Naive thymus-derived CD4-positive, alpha-beta T cell (primary cell): ENCODE data around the gene NAALADL2. TPM values are rescaled to one million over a fixed set of nuclear protein-coding genes. Genes with fewer than 3 reads are reported as not detected.

Experiments used
- ATAC-seq: fragments of 150-1000 bp; cut with Tn5 transposase; 2 replicates; pipeline ENCODE4 v1.10.0; 2021; ENCODE audit warnings: mild to moderate bottlenecking, moderate library complexity
- CTCF ChIA-PET: fragments of 350-600 bp; sonication (Branson Sonifier 250); formaldehyde crosslinking; loops from one replicate; lab custom pipeline; 2021; ENCODE audit warnings: antibody characterized with exemption; lab: Charles Lee
- POLR2A ChIA-PET: fragments of 350-600 bp; sonication (Branson Sonifier 250); formaldehyde crosslinking; loops from one replicate; lab custom pipeline; 2021; ENCODE audit warnings: antibody characterized with exemption, inconsistent platforms; lab: Charles Lee
- DNase-seq, 9 donors: peaks; one replicate each; pipeline versions ENCODE4 v3.0.0 to v3.0.0-alpha.2; 2020 to 2022; ENCODE audit warnings: mixed read lengths in 1 of 9
- H3K27ac ChIP-seq: one replicate; pipeline ENCODE4 v1.7.0; 2013; ENCODE audit warnings: mild to moderate bottlenecking, low read depth, low read length, moderate library complexity
- H3K27me3 ChIP-seq, 2 donors: one replicate each; pipeline ENCODE4 v1.7.0; 2013; ENCODE audit warnings: low read length in 2 of 2, mild to moderate bottlenecking in 2 of 2, moderate library complexity in 2 of 2; ENCODE audit not compliant: control insufficient read depth in 2 of 2, insufficient read depth in 2 of 2
- H3K36me3 ChIP-seq, 3 experiments: 1 replicate in 2 of 3; 2 replicates in 1 of 3; pipeline ENCODE4 v1.7.0; 2013; ENCODE audit warnings: low read length in 3 of 3, mild to moderate bottlenecking in 3 of 3, moderate library complexity in 1 of 3; ENCODE audit not compliant: insufficient read depth in 3 of 3, control insufficient read depth in 2 of 3
- H3K4me1 ChIP-seq, 2 donors: one replicate each; pipeline ENCODE4 v1.7.0; 2013; ENCODE audit warnings: low read length in 2 of 2, mild to moderate bottlenecking in 2 of 2, moderate library complexity in 1 of 2; ENCODE audit not compliant: control insufficient read depth in 2 of 2, insufficient read depth in 2 of 2
- H3K4me3 ChIP-seq: 2 replicates; pipeline ENCODE4 v1.7.0; 2013; ENCODE audit warnings: mild to moderate bottlenecking, low read length
- H3K9me3 ChIP-seq, 3 experiments: 1 replicate in 2 of 3; 2 replicates in 1 of 3; pipeline ENCODE4 v1.7.0; 2013; ENCODE audit warnings: low read length in 3 of 3; ENCODE audit not compliant: control insufficient read depth in 2 of 3
- H3K27ac Mint-ChIP-seq, 9 donors: one replicate each; pipeline ENCODE4 v1.8.0; 2020 to 2022; ENCODE audit warnings: mixed read lengths in 9 of 9, mild to moderate bottlenecking in 8 of 9, moderate library complexity in 5 of 9, inconsistent platforms in 2 of 9
- H3K27me3 Mint-ChIP-seq, 5 donors: one replicate each; pipeline ENCODE4 v1.8.0; 2021 to 2022; ENCODE audit warnings: mixed read lengths in 5 of 5, mild to moderate bottlenecking in 1 of 5
- H3K36me3 Mint-ChIP-seq, 5 donors: one replicate each; pipeline ENCODE4 v1.8.0; 2020 to 2022; ENCODE audit warnings: mixed read lengths in 5 of 5, mild to moderate bottlenecking in 3 of 5, inconsistent platforms in 1 of 5
- H3K4me1 Mint-ChIP-seq, 7 donors: one replicate each; pipeline ENCODE4 v1.8.0; 2020 to 2022; ENCODE audit warnings: mixed read lengths in 7 of 7, mild to moderate bottlenecking in 3 of 7, inconsistent platforms in 1 of 7
- H3K4me3 Mint-ChIP-seq, 10 donors: one replicate each; pipeline ENCODE4 v1.8.0; 2020 to 2022; ENCODE audit warnings: mild to moderate bottlenecking in 10 of 10, mixed read lengths in 10 of 10, moderate library complexity in 6 of 10, inconsistent platforms in 2 of 10
- H3K9me3 Mint-ChIP-seq, 11 donors: one replicate each; pipeline ENCODE4 v1.8.0; 2020 to 2022; ENCODE audit warnings: mixed read lengths in 11 of 11, mild to moderate bottlenecking in 4 of 11, inconsistent platforms in 1 of 11, moderate library complexity in 1 of 11
- intact Hi-C, 2 donors: fragments of 100-400 bp; cut with micrococcal nuclease; formaldehyde crosslinking; loops; one replicate each; pipeline ENCODE4 v1.15.1; 2023
- polyA plus RNA-seq, 2 donors: library from polyadenylated mRNA; unstranded; fragments of 300-500 nt; fragmentation: Illumina TruSeq; gene quantifications; one replicate each; pipeline ENCODE4 v1.2.3, GENCODE V29; 2021
- total RNA-seq, 6 experiments: library from RNA in 5 of 6; stranded (reverse) in 5 of 6; gene quantifications; 1 replicate in 5 of 6; 2 replicates in 1 of 6; pipeline ENCODE4 v1.2.3 and lab custom pipeline; 2021 to 2026

Gene NAALADL2
- total and polyA plus RNA-seq, 7 experiments from 2014 or later: 0.76 to 1.4 TPM; not detected in 5

DNA sequence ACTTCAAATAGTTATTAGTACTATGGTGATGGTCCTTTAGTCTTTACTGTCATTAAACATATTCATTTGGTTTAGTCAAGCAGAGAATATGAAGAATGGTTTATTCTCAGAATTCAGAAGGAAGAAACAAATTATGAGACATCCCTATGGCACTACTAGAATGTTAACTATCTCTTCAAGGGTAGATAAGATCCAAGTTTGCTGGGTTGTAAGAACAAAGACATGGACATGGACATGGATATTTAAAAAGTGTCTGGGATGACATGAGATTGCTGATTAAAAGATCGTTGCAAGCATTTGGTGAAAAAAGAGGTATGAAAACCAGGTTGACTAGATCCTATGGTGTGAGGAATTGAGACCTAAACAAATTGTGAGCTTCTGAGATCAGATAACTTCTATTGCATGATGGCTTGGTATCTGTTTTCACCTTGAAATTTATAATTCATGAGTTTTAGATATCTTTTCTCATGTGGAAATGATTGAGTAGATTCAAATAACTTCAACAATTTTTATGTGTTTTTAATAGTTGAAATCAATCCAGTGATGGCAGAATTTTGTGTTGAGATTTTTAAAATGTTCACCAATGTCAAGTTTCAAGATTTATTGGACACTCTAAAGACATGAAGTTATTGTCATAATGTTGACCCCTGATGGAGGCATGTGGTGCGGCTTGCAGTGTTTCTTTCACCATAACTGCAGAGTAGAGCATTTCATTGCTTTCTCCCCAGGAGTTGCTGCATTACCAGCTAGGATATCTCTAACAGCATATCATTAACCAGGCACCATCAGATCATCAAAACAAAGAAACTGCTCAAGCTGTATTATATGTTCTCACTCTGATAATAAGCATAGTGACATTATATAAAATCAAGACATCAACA lies 72.6 kb downstream of the NAALADL2 start:
- no peaks in the 10 kb centered on the region for H3K27me3 Mint-ChIP-seq
- H3K27me3 ChIP-seq: no peaks in the 10 kb centered on the region
- ChIA-PET CTCF (interaction anchor here (0.7 kb wide), 1 partner anchor 265 kb away, joined by 3 read pairs; no protein-coding TSS in a partner anchor), POLR2A (no interaction called here)
- DNase-seq (no peak), ATAC-seq (no peak)
- no peaks in the 10 kb centered on the region for H3K36me3 ChIP-seq
- no peak overlapping the region for H3K27ac Mint-ChIP-seq
- H3K4me3 Mint-ChIP-seq: no peak overlapping the region
- no peaks in the 10 kb centered on the region for H3K36me3 Mint-ChIP-seq
- no peaks in the 10 kb centered on the region for H3K9me3 ChIP-seq
- no peak overlapping the region for H3K27ac ChIP-seq
- no peaks in the 10 kb centered on the region for H3K4me1 Mint-ChIP-seq
- intact Hi-C loops: no loop called here
- H3K9me3 Mint-ChIP-seq: peaks cover 0 to 17% (median 2%) of the 10 kb centered on the region in 11 donors
- H3K4me1 ChIP-seq: no peaks in the 10 kb centered on the region
- H3K4me3 ChIP-seq: no peak overlapping the region

DNA sequence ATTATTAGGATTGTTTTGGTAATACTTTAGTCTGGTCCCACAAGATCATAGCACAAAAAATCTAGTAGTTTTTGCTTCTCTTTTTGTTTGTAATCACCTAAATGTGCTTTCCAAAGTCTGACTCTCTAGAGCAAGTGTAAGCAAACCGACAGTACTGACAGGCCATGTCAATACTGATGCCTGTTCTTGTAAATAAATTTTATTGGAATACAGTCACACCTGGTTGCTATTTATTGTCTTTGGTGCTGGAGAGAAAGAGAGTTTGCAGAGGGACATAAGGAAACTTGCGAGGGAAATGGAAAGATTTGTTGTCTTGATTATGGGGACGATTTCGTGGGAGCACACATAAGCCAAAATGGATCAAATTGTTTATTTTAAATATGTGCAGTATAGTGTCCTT lies 77.5 kb downstream of the NAALADL2 start:
- intact Hi-C loops: no loop called here
- Histone ChIP-seq H3K27me3 (no peaks in the 10 kb centered on the region), H3K9me3 (no peaks in the 10 kb centered on the region), H3K4me1 (no peaks in the 10 kb centered on the region), H3K36me3 (no peaks in the 10 kb centered on the region), H3K4me3 (no peak overlapping the region), H3K27ac (no peak overlapping the region)
- peaks cover 0 to 23% (median 2%) of the 10 kb centered on the region in 11 donors for H3K9me3 Mint-ChIP-seq
- no peak overlapping the region for H3K4me3 Mint-ChIP-seq
- no peaks in the 10 kb centered on the region for H3K36me3 Mint-ChIP-seq
- ATAC-seq: no peak
- H3K27me3 Mint-ChIP-seq: no peaks in the 10 kb centered on the region
- no peak overlapping the region for H3K27ac Mint-ChIP-seq
- CTCF ChIA-PET: no interaction called here
- DNase-seq: no peak
- POLR2A ChIA-PET: no interaction called here
- H3K4me1 Mint-ChIP-seq: no peaks in the 10 kb centered on the region

DNA sequence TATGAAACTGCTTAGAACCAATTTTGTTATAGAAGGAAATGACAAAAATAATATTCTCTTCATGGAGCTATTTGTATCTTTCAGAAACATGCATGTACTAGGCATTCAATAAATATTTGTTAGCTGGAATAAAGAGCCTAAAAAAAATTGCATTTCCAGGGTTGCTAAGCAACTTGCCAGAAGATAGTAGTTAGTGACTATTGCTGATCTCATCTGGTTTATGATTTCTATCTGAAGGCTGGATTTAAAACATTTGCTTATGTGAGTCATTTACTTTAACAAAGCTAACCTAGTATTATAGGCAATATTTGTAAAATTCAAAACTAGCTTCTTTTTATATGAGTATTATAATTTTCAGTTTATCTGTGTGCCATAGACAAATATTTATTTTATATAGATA lies 78.3 kb downstream of the NAALADL2 start:
- intact Hi-C loops: no loop called here
- H3K27me3 ChIP-seq: no peaks in the 10 kb centered on the region
- H3K9me3 ChIP-seq: no peaks in the 10 kb centered on the region
- DNase-seq: no peak
- Mint-ChIP-seq H3K27me3 (no peaks in the 10 kb centered on the region), H3K27ac (no peak overlapping the region), H3K4me1 (no peaks in the 10 kb centered on the region), H3K4me3 (no peak overlapping the region), H3K9me3 (peaks cover 0 to 23% (median 4%) of the 10 kb centered on the region in 11 donors), H3K36me3 (no peaks in the 10 kb centered on the region)
- no peak for ATAC-seq
- no peak overlapping the region for H3K27ac ChIP-seq
- no peaks in the 10 kb centered on the region for H3K4me1 ChIP-seq
- no peaks in the 10 kb centered on the region for H3K36me3 ChIP-seq
- POLR2A ChIA-PET: no interaction called here
- H3K4me3 ChIP-seq: no peak overlapping the region
- CTCF ChIA-PET: no interaction called here

DNA sequence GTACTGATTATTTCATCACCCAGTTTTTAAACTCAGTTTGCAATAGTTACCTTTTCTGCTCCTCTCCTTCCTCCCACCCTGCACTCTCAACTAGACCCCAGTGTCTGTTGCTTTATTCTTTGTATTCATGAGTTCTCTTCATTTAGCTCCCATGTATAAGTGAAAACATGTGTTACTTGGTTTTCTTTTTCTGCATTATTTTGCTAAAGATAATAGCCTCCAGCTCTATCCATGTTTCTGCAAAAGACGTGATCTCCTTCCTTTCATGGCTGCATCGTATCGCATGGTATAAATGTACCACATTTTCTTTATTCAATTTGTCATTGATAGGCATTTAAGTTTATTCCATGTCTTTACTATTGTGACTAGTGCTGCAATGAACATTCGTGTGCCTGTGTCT lies 79.0 kb downstream of the NAALADL2 start:
- Histone ChIP-seq H3K4me3 (no peak overlapping the region), H3K27ac (no peak overlapping the region), H3K36me3 (no peaks in the 10 kb centered on the region), H3K27me3 (no peaks in the 10 kb centered on the region), H3K4me1 (no peaks in the 10 kb centered on the region), H3K9me3 (no peaks in the 10 kb centered on the region)
- Mint-ChIP-seq H3K4me1 (no peaks in the 10 kb centered on the region), H3K27me3 (no peaks in the 10 kb centered on the region), H3K9me3 (peaks cover 0 to 26% (median 9%) of the 10 kb centered on the region in 11 donors), H3K4me3 (no peak overlapping the region), H3K36me3 (no peaks in the 10 kb centered on the region), H3K27ac (no peak overlapping the region)
- intact Hi-C loops: no loop called here
- ATAC-seq (no peak), DNase-seq (no peak)
- ChIA-PET CTCF (no interaction called here), POLR2A (no interaction called here)

DNA sequence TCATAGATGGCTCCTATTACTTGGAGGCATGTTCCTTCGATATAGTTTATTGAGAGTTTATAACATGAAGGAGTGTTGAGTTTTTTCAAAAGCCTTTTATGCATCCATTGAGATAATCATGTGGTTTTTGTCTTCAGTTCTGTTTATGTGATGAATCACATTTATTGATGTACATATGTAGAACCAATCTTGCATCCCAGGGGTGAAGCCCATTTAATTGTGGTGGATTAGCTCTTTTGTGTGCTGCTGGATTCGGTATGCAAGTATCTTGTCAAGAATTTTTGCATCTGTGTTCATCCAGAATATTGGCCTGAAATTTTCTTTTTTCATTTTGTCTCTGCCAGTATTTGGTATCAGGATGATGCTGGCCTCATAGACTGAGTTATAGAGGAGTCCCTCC lies 81.0 kb downstream of the NAALADL2 start:
- Mint-ChIP-seq H3K4me1 (no peaks in the 10 kb centered on the region), H3K9me3 (peaks cover 0 to 26% (median 9%) of the 10 kb centered on the region in 11 donors), H3K27ac (no peak overlapping the region), H3K27me3 (no peaks in the 10 kb centered on the region), H3K4me3 (no peak overlapping the region), H3K36me3 (no peaks in the 10 kb centered on the region)
- no peaks in the 10 kb centered on the region for H3K4me1 ChIP-seq
- H3K9me3 ChIP-seq: no peaks in the 10 kb centered on the region
- ATAC-seq: no peak
- CTCF ChIA-PET: interaction anchor here (0.6 to 0.7 kb wide), 2 partner anchors 117 to 121 kb away, joined by 3 read pairs; no protein-coding TSS in a partner anchor
- no peaks in the 10 kb centered on the region for H3K36me3 ChIP-seq
- H3K4me3 ChIP-seq: no peak overlapping the region
- no peak for DNase-seq
- H3K27ac ChIP-seq: no peak overlapping the region
- intact Hi-C loops: no loop called here
- H3K27me3 ChIP-seq: no peaks in the 10 kb centered on the region
- POLR2A ChIA-PET: no interaction called here

DNA sequence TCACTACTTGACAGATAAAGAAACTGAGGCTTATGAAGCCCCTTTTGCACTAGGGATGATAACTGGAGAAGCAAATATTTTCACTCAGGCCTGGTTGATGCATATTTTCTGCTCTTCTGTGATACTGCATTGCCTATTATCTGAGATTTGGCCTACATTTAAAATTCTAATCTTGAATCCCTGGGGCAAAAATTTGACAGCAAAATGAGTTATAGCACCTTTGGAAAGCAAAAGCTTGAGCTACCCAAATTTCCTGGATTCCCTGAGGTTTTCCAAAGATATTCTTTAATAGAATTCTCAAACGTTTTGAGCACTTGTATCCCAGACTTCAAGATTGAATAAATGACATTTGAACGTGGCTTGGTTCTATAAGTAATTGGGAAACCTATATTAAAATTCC lies 86.1 kb downstream of the NAALADL2 start:
- H3K9me3 ChIP-seq: no peaks in the 10 kb centered on the region
- H3K27ac ChIP-seq: no peak overlapping the region
- no peaks in the 10 kb centered on the region for H3K4me1 ChIP-seq
- H3K36me3 ChIP-seq: no peaks in the 10 kb centered on the region
- ATAC-seq (no peak), DNase-seq (no peak)
- intact Hi-C loops: no loop called here
- H3K27ac Mint-ChIP-seq: no peak overlapping the region
- H3K4me3 Mint-ChIP-seq: no peak overlapping the region
- no peaks in the 10 kb centered on the region for H3K27me3 Mint-ChIP-seq
- no peaks in the 10 kb centered on the region for H3K27me3 ChIP-seq
- H3K9me3 Mint-ChIP-seq: peaks cover 0 to 30% (median 9%) of the 10 kb centered on the region in 11 donors
- ChIA-PET CTCF (no interaction called here), POLR2A (no interaction called here)
- no peak overlapping the region for H3K4me3 ChIP-seq
- H3K4me1 Mint-ChIP-seq: no peaks in the 10 kb centered on the region
- no peaks in the 10 kb centered on the region for H3K36me3 Mint-ChIP-seq

DNA sequence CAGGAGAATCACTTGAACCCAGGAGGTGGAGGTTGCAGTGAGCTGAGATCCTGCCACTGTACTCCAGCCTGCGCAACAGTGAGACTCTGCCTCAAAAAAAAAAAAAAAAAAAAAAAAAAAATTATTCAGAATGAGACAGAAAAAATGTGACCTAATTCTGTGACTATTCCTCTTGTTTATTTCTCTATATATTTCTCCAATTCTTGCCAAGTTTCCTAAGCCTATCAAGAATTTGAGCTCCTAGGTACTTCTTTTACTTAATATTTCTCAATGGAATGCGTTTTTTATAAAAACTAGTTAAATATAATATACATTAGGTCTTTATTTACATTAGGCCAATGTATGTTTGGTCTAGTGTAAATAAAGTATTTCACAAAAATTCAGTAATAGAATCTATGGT lies 86.8 kb downstream of the NAALADL2 start:
- intact Hi-C loops: no loop called here
- no peaks in the 10 kb centered on the region for H3K36me3 ChIP-seq

More for the DNA sequence above, 86.8 kb downstream of the NAALADL2 start:
- ATAC-seq (no peak), DNase-seq (no peak)
- ChIA-PET CTCF (no interaction called here), POLR2A (no interaction called here)
- no peaks in the 10 kb centered on the region for H3K4me1 ChIP-seq
- no peaks in the 10 kb centered on the region for H3K9me3 ChIP-seq
- Mint-ChIP-seq H3K36me3 (no peaks in the 10 kb centered on the region), H3K4me3 (no peak overlapping the region), H3K9me3 (peaks cover 0 to 23% (median 7%) of the 10 kb centered on the region in 11 donors), H3K4me1 (no peaks in the 10 kb centered on the region), H3K27me3 (no peaks in the 10 kb centered on the region), H3K27ac (no peak overlapping the region)
- H3K4me3 ChIP-seq: no peak overlapping the region
- no peak overlapping the region for H3K27ac ChIP-seq
- H3K27me3 ChIP-seq: no peaks in the 10 kb centered on the region
